HAP-1 (cell line): ENCODE data around the gene CHST11.
"Not testable (repeated sequence)": the region's sequence is repeated elsewhere in the genome, so short reads cannot be mapped to it uniquely, and the experiment has no call there.

Source experiments
- DNase-seq, 2 experiments: peaks; one replicate each; pipeline ENCODE4 v3.0.0-alpha.2; 2016 to 2020; ENCODE audit warnings: low spot score in 2 of 2
- H3K27me3 ChIP-seq: fragments of 250-450 bp; sonication (Bioruptor Pico); 2 replicates; pipeline ENCODE4 v1.5.1; 2020; ENCODE audit warnings: low read depth, mild to moderate bottlenecking, moderate library complexity
- H3K36me3 ChIP-seq: fragments of 250-450 bp; sonication (Bioruptor Pico); replicated peaks from 2 replicates; pipeline ENCODE4 v1.5.1; 2020; ENCODE audit warnings: mild to moderate bottlenecking
- H3K4me1 ChIP-seq: fragments of 250-450 bp; sonication (Bioruptor Pico); 2 replicates; pipeline ENCODE4 v1.5.1; 2020; ENCODE audit warnings: mild to moderate bottlenecking
- H3K4me3 ChIP-seq: fragments of 250-450 bp; sonication (Bioruptor Pico); 2 replicates; pipeline ENCODE4 v1.5.1; 2020; ENCODE audit warnings: mild to moderate bottlenecking, moderate library complexity
- H3K9me3 ChIP-seq: fragments of 250-450 bp; sonication (Bioruptor Pico); 2 replicates; pipeline ENCODE4 v1.5.1; 2020; ENCODE audit warnings: mild to moderate bottlenecking, moderate library complexity
- in situ Hi-C: fragments of 300-500 bp; cut with MboI; formaldehyde crosslinking; loops from 3 replicates; pipeline ENCODE4 v1.14.3; 2020; ENCODE audit warnings: low sequenced_read_pairs, inconsistent platforms, mixed read lengths

CHST11 gene

DNA sequence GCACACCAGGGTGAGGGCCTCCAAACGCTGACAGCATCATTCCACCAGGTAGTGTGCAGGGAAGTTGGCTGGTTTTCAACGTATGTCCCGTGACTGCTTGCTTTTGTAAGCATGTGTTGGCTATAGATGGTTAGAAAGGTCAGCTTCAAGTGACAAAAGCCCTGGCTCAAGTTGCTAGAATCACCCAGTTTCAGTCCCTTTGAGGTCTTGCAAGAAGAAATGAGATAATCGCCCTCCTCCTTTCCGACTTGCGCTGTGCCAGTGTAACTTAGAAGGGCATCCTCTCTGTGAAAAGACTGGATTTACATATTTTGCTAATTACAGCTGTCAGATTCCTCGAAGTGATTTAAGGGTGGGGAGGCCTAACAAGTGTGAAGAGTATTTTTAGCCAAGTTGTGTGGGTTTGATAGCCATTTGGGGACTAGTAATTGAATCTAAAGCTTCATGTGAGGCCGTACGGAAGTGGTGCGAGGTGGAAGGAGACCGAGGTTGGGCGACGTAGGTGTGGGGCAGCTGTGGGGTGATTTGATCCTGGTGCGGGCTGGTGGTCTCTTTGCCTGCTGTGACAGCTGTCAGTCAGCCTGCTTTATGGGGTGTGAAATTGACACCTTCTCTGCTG lies 94.7 kb downstream of the CHST11 start:
- Histone ChIP-seq H3K9me3 (peaks cover 5% of the 10 kb centered on the region; the same call in 1 of the 2 replicates), H3K4me1 (no peaks in the 10 kb centered on the region), H3K36me3 (no peaks in the 10 kb centered on the region), H3K4me3 (no peak overlapping the region), H3K27me3 (no peaks in the 10 kb centered on the region)
- no peak for DNase-seq
- in situ Hi-C loops, result no loop called here

DNA sequence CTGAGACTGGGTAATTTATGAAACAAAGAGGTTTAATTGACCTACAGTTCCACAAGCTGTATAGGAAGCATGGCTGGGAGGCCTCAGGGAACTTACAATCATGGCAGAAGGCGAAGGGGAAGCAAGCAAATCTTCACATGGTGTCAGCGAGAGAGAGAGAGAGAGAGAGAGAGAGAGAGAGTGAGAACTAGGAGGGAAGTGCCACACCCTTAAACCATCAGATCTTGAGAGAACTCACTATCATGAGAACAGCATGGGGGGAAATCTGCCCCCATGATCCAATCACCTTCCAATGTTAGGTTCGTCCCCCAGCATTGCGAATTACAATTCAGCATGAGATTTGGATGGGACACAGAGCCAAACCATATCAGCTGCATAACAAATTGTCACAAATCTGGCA lies 96.7 kb downstream of the CHST11 start:
- no peaks in the 10 kb centered on the region for H3K27me3 ChIP-seq
- H3K4me3 ChIP-seq, result no peak overlapping the region
- no peaks in the 10 kb centered on the region for H3K36me3 ChIP-seq
- no peaks in the 10 kb centered on the region for H3K4me1 ChIP-seq
- no peak for DNase-seq
- H3K9me3 ChIP-seq, result peaks cover 5% of the 10 kb centered on the region; the same call in 1 of the 2 replicates
- in situ Hi-C loops, result no loop called here

DNA sequence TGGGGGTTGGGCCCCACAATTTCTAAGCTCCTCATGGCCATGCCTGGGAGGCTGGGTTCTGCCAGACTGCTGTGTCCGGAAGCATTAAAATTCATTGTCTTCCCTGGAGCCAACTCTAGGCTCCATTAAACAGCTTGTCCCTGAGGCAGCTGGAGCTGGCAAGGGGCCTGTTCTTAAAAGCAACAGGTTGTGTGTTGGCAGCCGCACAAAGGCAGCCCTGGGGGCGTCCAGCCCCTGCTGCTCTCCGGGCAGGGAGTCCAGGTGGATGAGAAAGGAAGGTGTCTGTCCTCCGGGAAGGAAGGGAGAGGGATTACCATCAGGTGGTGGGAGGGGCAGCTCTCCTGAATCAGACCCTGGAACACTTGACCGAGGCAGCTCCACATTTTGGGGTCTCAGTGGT lies 98.9 kb downstream of the CHST11 start:
- no peaks in the 10 kb centered on the region for H3K36me3 ChIP-seq
- in situ Hi-C loops, result no loop called here
- no peak overlapping the region for H3K4me3 ChIP-seq
- H3K27me3 ChIP-seq, result no peaks in the 10 kb centered on the region
- H3K4me1 ChIP-seq, result no peaks in the 10 kb centered on the region
- peaks cover 5% of the 10 kb centered on the region; the same call in 1 of the 2 replicates for H3K9me3 ChIP-seq
- no peak for DNase-seq

DNA sequence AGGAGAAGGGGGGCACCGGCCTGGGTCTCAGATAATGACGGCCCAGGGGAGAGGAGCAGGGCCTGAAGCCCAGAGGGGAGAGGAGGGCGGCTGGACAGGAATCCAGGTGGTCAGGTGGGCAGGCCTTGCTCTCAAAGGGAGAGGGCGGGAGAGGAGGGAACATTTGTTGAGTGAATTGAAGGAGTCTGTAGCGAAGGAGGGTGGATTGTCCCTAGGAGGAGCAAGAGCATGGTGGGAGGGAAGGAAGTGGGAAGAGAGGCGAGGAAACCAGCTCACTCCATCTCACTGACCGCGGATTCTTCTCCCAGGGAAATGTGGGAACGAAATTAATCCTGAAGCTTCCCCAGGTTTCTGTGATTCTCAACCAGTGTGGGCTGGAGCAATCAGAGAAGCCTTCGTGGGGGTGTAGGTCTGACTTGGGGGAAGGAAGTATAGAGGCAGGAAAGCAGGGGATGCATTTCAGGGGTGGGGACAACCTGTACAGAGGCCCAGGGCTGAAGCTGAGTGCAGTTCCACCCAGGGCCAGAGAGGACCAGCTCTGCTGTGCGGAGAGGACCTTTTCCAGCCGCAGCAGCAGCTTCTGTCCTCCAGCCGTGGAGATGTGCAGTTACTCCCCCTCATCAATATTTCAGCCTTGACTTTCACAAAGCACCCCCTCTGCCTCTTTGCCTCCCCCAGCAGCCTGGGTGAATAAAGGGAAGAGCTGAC lies 100.9 kb downstream of the CHST11 start:
- Histone ChIP-seq H3K9me3 (peaks cover 5% of the 10 kb centered on the region; the same call in 1 of the 2 replicates), H3K4me3 (no peak overlapping the region), H3K36me3 (no peaks in the 10 kb centered on the region)

DNA sequence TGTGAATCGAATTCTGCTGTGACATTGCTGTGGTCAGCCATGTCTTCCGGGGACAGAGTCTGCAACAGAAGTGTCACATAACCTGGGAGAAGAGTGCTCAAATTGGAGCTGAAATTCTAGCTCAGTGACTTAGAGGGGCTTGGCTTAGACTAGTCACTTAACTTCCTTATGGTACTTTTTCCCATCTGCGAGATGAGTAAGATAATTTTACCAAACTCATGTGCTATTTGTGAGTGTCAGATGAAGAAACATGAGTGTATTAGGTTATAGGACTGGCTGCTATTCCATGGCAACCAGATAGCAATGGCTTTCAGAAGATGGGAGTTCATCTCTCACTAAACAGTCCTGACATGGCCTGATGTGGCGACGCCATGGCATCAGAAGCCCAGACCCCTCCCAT lies 104.1 kb downstream of the CHST11 start:
- no peak overlapping the region for H3K4me3 ChIP-seq
- no peak for DNase-seq
- no peaks in the 10 kb centered on the region for H3K36me3 ChIP-seq
- no peaks in the 10 kb centered on the region for H3K9me3 ChIP-seq
- H3K4me1 ChIP-seq, result no peaks in the 10 kb centered on the region
- in situ Hi-C loops, result no loop called here
- H3K27me3 ChIP-seq, result no peaks in the 10 kb centered on the region

More for the DNA sequence above, 100.9 kb downstream of the CHST11 start:
- no peaks in the 10 kb centered on the region for H3K4me1 ChIP-seq
- DNase-seq, result no peak
- H3K27me3 ChIP-seq, result no peaks in the 10 kb centered on the region
- in situ Hi-C loops, result no loop called here

DNA sequence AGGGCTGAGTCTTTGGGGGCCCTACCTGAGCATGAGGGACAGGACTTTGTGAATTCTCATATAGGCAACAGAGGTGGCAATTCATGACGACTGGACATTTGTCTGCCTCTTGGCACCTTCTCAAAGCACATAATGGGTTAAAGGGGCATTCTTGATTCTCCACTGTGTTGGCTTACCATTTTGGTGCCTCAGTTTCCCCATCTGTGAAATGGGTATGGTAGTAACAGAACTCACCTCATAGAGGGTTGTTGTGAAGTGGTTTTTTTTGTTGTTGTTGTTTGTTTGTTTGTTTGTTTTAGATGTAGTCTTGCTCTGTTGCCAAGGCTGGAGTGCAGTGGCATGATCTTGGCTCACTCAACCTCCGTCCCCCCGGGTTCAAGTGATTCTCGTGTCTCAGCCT lies 106.0 kb downstream of the CHST11 start:
- Histone ChIP-seq H3K9me3 (no peaks in the 10 kb centered on the region), H3K4me1 (no peaks in the 10 kb centered on the region), H3K4me3 (no peak overlapping the region), H3K27me3 (no peaks in the 10 kb centered on the region), H3K36me3 (no peaks in the 10 kb centered on the region)
- in situ Hi-C loops, result no loop called here
- no peak for DNase-seq

DNA sequence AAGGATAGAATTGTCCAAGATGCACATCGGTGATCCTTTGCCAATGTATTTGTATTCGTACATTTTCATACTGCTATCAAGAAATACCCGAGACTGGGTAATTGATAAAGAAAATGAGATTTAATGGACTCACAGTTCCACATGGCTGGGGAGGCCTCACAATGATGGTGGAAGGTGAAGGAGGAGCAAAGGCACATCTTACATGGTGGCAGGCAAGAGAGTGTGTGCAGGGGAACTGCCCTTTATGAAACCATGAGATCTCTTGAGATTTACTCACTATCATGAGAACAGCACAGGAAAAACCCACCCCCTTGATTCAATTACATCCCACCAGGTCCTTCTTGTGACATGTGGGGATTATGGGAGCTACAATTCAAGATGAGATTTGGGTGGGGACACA lies 107.9 kb downstream of the CHST11 start:
- H3K4me1 ChIP-seq, DNase-seq, H3K27me3 ChIP-seq, H3K4me3 ChIP-seq, H3K36me3 ChIP-seq, in situ Hi-C loops, H3K9me3 ChIP-seq: not testable (repeated sequence)

DNA sequence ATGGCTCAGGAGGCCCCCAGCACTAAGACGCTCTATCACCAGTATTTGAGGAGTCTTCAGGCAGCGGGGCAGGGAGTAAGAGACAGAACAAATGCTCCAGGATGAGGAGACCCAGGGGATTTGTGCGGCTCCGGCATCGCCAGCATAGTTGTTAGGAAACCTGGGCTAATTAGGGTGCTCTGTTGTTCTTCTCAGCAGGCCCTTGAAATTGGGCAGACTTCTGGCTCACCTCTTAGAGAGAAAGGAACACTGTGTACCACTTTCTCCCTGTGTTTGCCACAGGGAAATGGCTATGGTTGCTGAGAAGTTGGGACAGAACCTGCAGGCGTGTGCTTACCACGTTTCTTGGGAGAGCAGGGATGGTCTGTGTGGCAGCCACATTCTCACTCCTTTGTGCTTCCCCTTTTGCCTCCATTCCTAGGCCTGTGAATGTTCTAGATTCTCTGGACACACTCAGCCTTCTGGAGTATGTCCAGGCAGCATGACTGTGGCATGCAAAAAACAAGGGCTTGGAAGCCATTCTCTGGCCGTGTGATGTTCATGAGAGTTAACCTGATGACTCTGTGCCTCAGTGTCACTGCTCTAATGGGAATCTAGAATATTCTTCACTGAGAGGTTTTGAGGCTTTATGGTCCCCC lies 109.0 kb downstream of the CHST11 start:
- no peak overlapping the region for H3K4me3 ChIP-seq
- no peaks in the 10 kb centered on the region for H3K4me1 ChIP-seq
- no peaks in the 10 kb centered on the region for H3K36me3 ChIP-seq
- in situ Hi-C loops, result no loop called here
- no peak for DNase-seq
- H3K27me3 ChIP-seq, result no peaks in the 10 kb centered on the region
- no peaks in the 10 kb centered on the region for H3K9me3 ChIP-seq

DNA sequence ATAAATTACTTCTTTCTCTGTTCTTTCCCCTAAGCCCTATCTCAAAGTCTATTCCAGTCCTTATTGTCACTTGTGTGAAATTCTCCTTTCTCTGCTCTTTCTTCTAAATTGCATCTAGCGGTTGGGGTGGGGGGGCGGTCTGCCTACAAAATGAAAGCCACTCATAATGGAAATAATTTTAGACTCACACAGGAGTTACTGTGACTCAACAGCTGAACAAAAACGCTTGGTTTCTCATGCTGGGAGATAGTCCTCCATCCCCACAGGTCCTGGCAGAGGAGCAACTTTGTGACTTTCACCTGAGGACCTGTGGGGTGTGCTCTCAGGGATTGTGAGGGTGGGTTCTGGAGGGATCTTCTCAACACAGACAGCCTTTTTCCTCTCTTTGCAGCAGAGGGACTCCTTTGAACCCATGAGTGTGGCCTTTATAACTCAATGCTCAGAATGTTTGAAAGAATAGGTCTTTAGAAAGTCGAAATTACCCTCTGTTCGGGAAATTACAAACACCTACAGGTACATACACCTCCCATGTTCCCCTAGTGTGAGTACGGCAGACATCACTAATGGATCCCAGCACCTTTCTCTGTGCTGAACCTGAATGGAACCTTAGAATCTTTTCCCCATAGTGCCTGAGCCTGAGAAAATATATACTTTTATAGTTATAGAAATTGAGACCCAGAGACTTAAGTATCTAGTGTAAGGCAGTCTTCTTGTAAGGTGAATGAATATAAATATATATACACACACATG lies 109.7 kb downstream of the CHST11 start:
- Histone ChIP-seq H3K36me3 (no peaks in the 10 kb centered on the region), H3K27me3 (no peaks in the 10 kb centered on the region), H3K4me1 (no peaks in the 10 kb centered on the region), H3K4me3 (no peak overlapping the region), H3K9me3 (no peaks in the 10 kb centered on the region)
- DNase-seq, result no peak
- in situ Hi-C loops, result no loop called here

DNA sequence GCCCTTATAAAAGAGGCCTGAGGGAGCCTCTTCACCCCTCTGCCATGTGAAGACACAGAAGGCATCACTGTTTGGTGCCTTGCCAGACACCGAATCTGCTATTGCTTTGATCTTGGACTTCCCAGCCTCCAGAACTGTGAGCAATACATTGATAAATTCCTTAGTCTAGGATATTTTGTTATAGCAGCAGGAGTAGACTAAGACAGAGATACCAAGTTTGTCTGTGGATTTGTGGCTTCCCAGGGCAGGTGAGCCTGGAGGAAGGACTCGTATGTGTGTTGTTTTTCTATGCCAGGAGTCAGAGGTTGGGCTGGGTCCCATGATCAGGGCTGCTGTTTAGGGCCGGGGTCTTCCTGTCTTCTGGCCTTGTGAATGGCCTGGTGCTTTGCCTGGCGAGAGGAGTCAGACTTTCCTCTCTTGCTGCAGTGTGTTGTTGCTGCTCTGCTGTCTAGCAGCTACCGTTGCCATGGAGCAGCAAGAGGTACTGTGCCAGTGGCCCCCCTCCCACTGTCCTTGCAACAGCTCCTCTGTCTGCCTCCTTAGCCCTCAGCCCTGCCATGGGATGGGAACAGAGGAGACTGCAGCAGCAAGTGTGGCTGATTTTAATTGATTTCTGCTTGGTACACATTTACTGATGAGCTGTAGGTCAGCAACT lies 111.2 kb downstream of the CHST11 start:
- Histone ChIP-seq H3K36me3 (no peaks in the 10 kb centered on the region), H3K27me3 (no peaks in the 10 kb centered on the region), H3K4me3 (no peak overlapping the region), H3K4me1 (no peaks in the 10 kb centered on the region), H3K9me3 (no peaks in the 10 kb centered on the region)
- in situ Hi-C loops, result no loop called here
- no peak for DNase-seq

DNA sequence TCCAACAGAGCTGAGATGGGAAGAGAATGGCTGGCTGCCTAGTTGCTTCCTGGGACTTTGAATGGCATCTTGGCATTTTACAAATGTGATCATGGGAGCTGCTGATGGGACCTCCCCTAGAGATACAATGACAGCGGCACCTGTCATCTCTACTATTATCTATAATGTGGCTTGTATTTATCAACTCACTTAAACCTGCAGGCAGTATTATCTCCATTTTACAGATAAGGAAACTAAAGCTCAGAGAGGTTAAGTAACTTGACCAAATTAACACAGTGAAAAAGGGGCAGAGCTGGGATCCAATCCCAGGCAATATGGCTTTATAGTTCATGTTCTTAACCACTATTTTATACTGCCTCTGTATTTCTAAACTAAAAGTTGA lies 111.7 kb downstream of the CHST11 start:
- no peak overlapping the region for H3K4me3 ChIP-seq
- DNase-seq, result no peak
- no peaks in the 10 kb centered on the region for H3K9me3 ChIP-seq
- no peaks in the 10 kb centered on the region for H3K36me3 ChIP-seq
- H3K4me1 ChIP-seq, result no peaks in the 10 kb centered on the region
- H3K27me3 ChIP-seq, result no peaks in the 10 kb centered on the region
- in situ Hi-C loops, result no loop called here

DNA sequence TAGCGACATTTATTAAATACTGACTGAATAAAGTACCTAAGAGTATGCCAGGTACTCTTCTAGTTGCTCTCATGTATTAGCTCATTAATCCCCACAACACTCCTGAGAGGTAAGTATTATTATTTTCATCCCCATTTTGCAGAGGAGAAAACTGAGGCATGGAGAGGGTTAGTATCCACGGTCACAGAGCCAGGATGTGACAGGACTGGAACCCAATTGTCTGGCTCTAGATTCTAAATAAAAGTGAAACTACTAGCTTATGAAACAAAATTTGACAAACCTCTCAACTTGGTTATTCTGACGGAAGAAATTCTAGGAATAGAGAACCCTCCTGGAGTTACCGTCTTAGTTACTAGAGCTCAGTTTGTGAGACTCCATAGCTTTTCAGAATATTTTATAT lies 112.2 kb downstream of the CHST11 start:
- Histone ChIP-seq H3K9me3 (no peaks in the 10 kb centered on the region), H3K4me3 (no peak overlapping the region), H3K36me3 (no peaks in the 10 kb centered on the region), H3K27me3 (no peaks in the 10 kb centered on the region), H3K4me1 (no peaks in the 10 kb centered on the region)
- in situ Hi-C loops, result no loop called here
- no peak for DNase-seq

DNA sequence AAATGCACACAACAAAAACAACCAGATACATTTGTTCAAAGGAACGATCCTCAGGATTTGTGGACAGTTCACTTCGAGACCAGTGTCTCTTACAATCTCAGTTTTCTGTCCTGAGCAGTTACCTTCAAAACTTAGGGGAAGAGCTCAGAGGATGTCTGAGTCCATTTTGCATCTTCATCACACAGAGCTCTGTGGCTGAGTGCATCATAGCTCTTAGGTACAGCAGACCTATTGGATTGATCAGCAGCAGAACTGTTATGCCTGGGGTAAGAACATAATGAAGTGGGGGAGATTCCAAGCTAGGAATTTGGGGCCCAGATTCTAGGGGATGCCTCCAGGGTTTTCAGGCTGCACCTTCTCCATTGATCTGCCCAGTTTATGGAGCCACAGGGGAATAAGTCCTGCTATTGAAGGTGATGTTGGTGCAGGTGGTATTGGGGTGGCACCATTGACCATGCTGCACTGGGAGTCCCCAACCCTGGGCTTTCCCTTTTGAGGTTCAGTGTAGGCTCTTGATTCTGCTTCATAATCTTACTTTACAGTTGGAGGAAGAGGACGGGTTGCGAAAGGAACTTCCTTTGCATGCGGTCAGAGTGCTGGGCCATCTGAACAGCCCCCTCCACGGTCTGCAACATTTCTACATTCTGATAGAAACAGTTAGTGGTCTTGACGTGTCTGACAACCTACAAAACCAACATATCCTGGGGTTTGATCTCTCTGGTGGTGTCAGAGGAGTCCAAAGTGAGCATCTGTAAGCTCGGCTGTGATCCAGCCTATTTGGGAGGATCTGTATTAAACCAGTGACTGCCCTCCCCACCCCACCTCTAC lies 112.8 kb downstream of the CHST11 start:
- H3K27me3 ChIP-seq, result no peaks in the 10 kb centered on the region
- no peaks in the 10 kb centered on the region for H3K9me3 ChIP-seq
- no peak for DNase-seq
- no peak overlapping the region for H3K4me3 ChIP-seq
- H3K4me1 ChIP-seq, result no peaks in the 10 kb centered on the region
- no peaks in the 10 kb centered on the region for H3K36me3 ChIP-seq
- in situ Hi-C loops, result no loop called here
